Epithelial cell of prostate (primary cell): Measurements from ENCODE around the gene AOC1.

Experiments used
- DNase-seq: peaks from one replicate; pipeline ENCODE4 v3.0.0-alpha.2; 2011; ENCODE audit warnings: low read depth, low spot score
- H3K27ac ChIP-seq: fragments of 450-650 bp; 2 replicates; pipeline ENCODE4 v1.5.1; 2017; ENCODE audit warnings: mild to moderate bottlenecking

The AOC1 gene

GRCh38 chr7:150856303-150857275, 4.3 kb downstream of the AOC1 start:
- no peak overlapping the region for H3K27ac ChIP-seq
- no peak for DNase-seq

- DNase-seq: no peak
- H3K27ac ChIP-seq: no peak overlapping the region
These were observed 5.1 kb downstream of the AOC1 start for GRCh38 chr7:150857276-150858055.

GRCh38 chr7:150858236-150859197, 6.2 kb downstream of the AOC1 start:
- DNase-seq: no peak
- H3K27ac ChIP-seq: no peak overlapping the region

GRCh38 chr7:150860291-150860977, 8.1 kb downstream of the AOC1 start:
- DNase-seq: no peak
- H3K27ac ChIP-seq: no peak overlapping the region

GRCh38 chr7:150860978-150861295, 8.6 kb downstream of the AOC1 start:
- H3K27ac ChIP-seq: no peak overlapping the region
- DNase-seq: no peak

- DNase-seq: no peak
These were observed 10.0 kb downstream of the AOC1 start for GRCh38 chr7:150862356-150862755.

GRCh38 chr7:150863946-150864345, 11.6 kb downstream of the AOC1 start:
- DNase-seq: no peak
- no peak overlapping the region for H3K27ac ChIP-seq

More at GRCh38 chr7:150862356-150862755, 10.0 kb downstream of the AOC1 start:
- no peak overlapping the region for H3K27ac ChIP-seq

GRCh38 chr7:150866932-150867564, 14.7 kb downstream of the AOC1 start:
- no peak overlapping the region for H3K27ac ChIP-seq
- DNase-seq: no peak

- H3K27ac ChIP-seq: no peak overlapping the region
- no peak for DNase-seq
These were observed 15.3 kb downstream of the AOC1 start for GRCh38 chr7:150867605-150868004.

- DNase-seq: no peak
- no peak overlapping the region for H3K27ac ChIP-seq
These were observed 17.1 kb downstream of the AOC1 start for GRCh38 chr7:150869467-150869866.

- no peak for DNase-seq
- H3K27ac ChIP-seq: no peak overlapping the region
These were observed 19.3 kb downstream of the AOC1 start for GRCh38 chr7:150871601-150872000.

GRCh38 chr7:150874401-150875198, 22.3 kb downstream of the AOC1 start:
- H3K27ac ChIP-seq: no peak overlapping the region
- no peak for DNase-seq

- DNase-seq: no peak
- H3K27ac ChIP-seq: no peak overlapping the region
These were observed 23.5 kb downstream of the AOC1 start for GRCh38 chr7:150875791-150876190.

- H3K27ac ChIP-seq: no peak overlapping the region
- no peak for DNase-seq
These were observed 24.7 kb downstream of the AOC1 start for GRCh38 chr7:150876817-150877526.

- no peak overlapping the region for H3K27ac ChIP-seq
- no peak for DNase-seq
These were observed 25.2 kb downstream of the AOC1 start for GRCh38 chr7:150877536-150877935.

- DNase-seq: no peak
- no peak overlapping the region for H3K27ac ChIP-seq
These were observed 27.0 kb downstream of the AOC1 start for GRCh38 chr7:150879345-150879744.

GRCh38 chr7:150881189-150881588, 28.9 kb downstream of the AOC1 start:
- DNase-seq: no peak
- no peak overlapping the region for H3K27ac ChIP-seq
